Measurements from ENCODE around the gene RBM20.

Gene RBM20

GRCh38 chr10:110694263-110694662 lies 50.1 kb downstream of the RBM20 start:
- H3K27ac ChIP-seq: no peak overlapping the region
- no peaks in the 10 kb centered on the region for H3K79me2 ChIP-seq
- H3K27me3 ChIP-seq (ENCODE audit: control insufficient read depth, insufficient read depth, low read length): no peaks in the 10 kb centered on the region
- H3K4me2 ChIP-seq (ENCODE audit: low read length): no peak overlapping the region
- TF ChIP-seq CTCF (IDR thresholded peaks at IDR 0.05): no peak
- H3K36me3 ChIP-seq (ENCODE audit: control insufficient read depth, insufficient read depth, low read length): no peaks in the 10 kb centered on the region
- no peak overlapping the region for H3K4me3 ChIP-seq (ENCODE audit: low read depth, low read length)
- H3K4me1 ChIP-seq: no peaks in the 10 kb centered on the region
- no peak overlapping the region for H3K9ac ChIP-seq
- H2AFZ ChIP-seq: no peak overlapping the region
- no peaks in the 10 kb centered on the region for H3K9me3 ChIP-seq (ENCODE audit: control insufficient read depth, low read length)

GRCh38 chr10:110694820-110695538 lies 50.8 kb downstream of the RBM20 start:
- Histone ChIP-seq H3K4me1 (no peaks in the 10 kb centered on the region), H3K27ac (no peak overlapping the region), H3K9me3 (ENCODE audit: control insufficient read depth, low read length) (no peaks in the 10 kb centered on the region), H3K27me3 (ENCODE audit: control insufficient read depth, insufficient read depth, low read length) (no peaks in the 10 kb centered on the region), H3K4me2 (ENCODE audit: low read length) (no peak overlapping the region), H3K9ac (no peak overlapping the region), H2AFZ (no peak overlapping the region), H3K79me2 (no peaks in the 10 kb centered on the region), H3K4me3 (ENCODE audit: low read depth, low read length) (no peak overlapping the region), H3K36me3 (ENCODE audit: control insufficient read depth, insufficient read depth, low read length) (no peaks in the 10 kb centered on the region)
- no peak for TF ChIP-seq CTCF (IDR thresholded peaks at IDR 0.05)

GRCh38 chr10:110695539-110695886 lies 51.4 kb downstream of the RBM20 start:
- Histone ChIP-seq H3K4me3 (ENCODE audit: low read depth, low read length) (no peak overlapping the region), H3K9me3 (ENCODE audit: control insufficient read depth, low read length) (no peaks in the 10 kb centered on the region), H3K79me2 (no peaks in the 10 kb centered on the region), H3K4me1 (no peaks in the 10 kb centered on the region), H3K27ac (no peak overlapping the region), H2AFZ (no peak overlapping the region), H3K9ac (no peak overlapping the region), H3K4me2 (ENCODE audit: low read length) (no peak overlapping the region), H3K27me3 (ENCODE audit: control insufficient read depth, insufficient read depth, low read length) (no peaks in the 10 kb centered on the region), H3K36me3 (ENCODE audit: control insufficient read depth, insufficient read depth, low read length) (no peaks in the 10 kb centered on the region)
- TF ChIP-seq CTCF (IDR thresholded peaks at IDR 0.05): no peak

- TF ChIP-seq CTCF (IDR thresholded peaks at IDR 0.05): no peak
- no peak overlapping the region for H3K9ac ChIP-seq
- no peaks in the 10 kb centered on the region for H3K36me3 ChIP-seq (ENCODE audit: control insufficient read depth, insufficient read depth, low read length)
- H3K27me3 ChIP-seq (ENCODE audit: control insufficient read depth, insufficient read depth, low read length): no peaks in the 10 kb centered on the region
- no peaks in the 10 kb centered on the region for H3K79me2 ChIP-seq
- no peak overlapping the region for H3K27ac ChIP-seq
- no peak overlapping the region for H3K4me2 ChIP-seq (ENCODE audit: low read length)
- no peak overlapping the region for H2AFZ ChIP-seq
- no peak overlapping the region for H3K4me3 ChIP-seq (ENCODE audit: low read depth, low read length)
- H3K9me3 ChIP-seq (ENCODE audit: control insufficient read depth, low read length): no peaks in the 10 kb centered on the region
- H3K4me1 ChIP-seq: no peaks in the 10 kb centered on the region
Measured at GRCh38 chr10:110696436-110696835, 52.3 kb downstream of the RBM20 start.

GRCh38 chr10:110698340-110698739 lies 54.2 kb downstream of the RBM20 start:
- no peak overlapping the region for H3K27ac ChIP-seq
- H3K4me1 ChIP-seq: no peaks in the 10 kb centered on the region
- H3K9me3 ChIP-seq (ENCODE audit: control insufficient read depth, low read length): no peaks in the 10 kb centered on the region
- no peak overlapping the region for H2AFZ ChIP-seq
- H3K4me3 ChIP-seq (ENCODE audit: low read depth, low read length): no peak overlapping the region
- H3K9ac ChIP-seq: no peak overlapping the region
- no peak overlapping the region for H3K4me2 ChIP-seq (ENCODE audit: low read length)
- no peaks in the 10 kb centered on the region for H3K79me2 ChIP-seq
- no peaks in the 10 kb centered on the region for H3K36me3 ChIP-seq (ENCODE audit: control insufficient read depth, insufficient read depth, low read length)
- TF ChIP-seq CTCF (IDR thresholded peaks at IDR 0.05): no peak
- H3K27me3 ChIP-seq (ENCODE audit: control insufficient read depth, insufficient read depth, low read length): no peaks in the 10 kb centered on the region

All from parathyroid adenoma (tissue), 2 donors.